SK-N-SH treated with all-trans-retinoic acid at 6 μM for 48 hours (cell line): ENCODE data around the gene PURB.

Source experiments
- ARNTL ChIP-seq: fragments of 450-650 bp; formaldehyde crosslinking; IDR thresholded peaks from 2 replicates; pipeline ENCODE4 v1.5.0; 2020; ENCODE audit warnings: low read depth, mild to moderate bottlenecking, moderate library complexity, borderline replicate concordance
- CREB5 ChIP-seq: fragments of 250-450 bp; sonication (Bioruptor Pico); IDR thresholded peaks from 2 replicates; pipeline ENCODE4 v1.5.1; 2020; ENCODE audit warnings: low read depth, mild to moderate bottlenecking, moderate library complexity
- CSDC2 ChIP-seq: fragments of 250-450 bp; sonication (Bioruptor Pico); IDR thresholded peaks from 2 replicates; pipeline ENCODE4 v1.5.0; 2020; ENCODE audit warnings: mild to moderate bottlenecking, moderate library complexity
- ISL1 ChIP-seq: fragments of 250-450 bp; sonication (Bioruptor Pico); IDR thresholded peaks from 2 replicates; pipeline ENCODE4 v2.1.2; 2022; ENCODE audit warnings: mild to moderate bottlenecking, moderate library complexity
- PPARA ChIP-seq: fragments of 250-450 bp; sonication (Bioruptor Pico); IDR thresholded peaks from 2 replicates; pipeline ENCODE4 v1.5.0; 2020; ENCODE audit warnings: mild to moderate bottlenecking, borderline replicate concordance
- RARB ChIP-seq: fragments of 250-450 bp; sonication (Bioruptor Pico); IDR thresholded peaks from 2 replicates; pipeline ENCODE4 v1.8.0; 2021; ENCODE audit warnings: mild to moderate bottlenecking, moderate library complexity
- TCF4 ChIP-seq: fragments of 250-450 bp; sonication (Bioruptor Pico); IDR thresholded peaks from 2 replicates; pipeline ENCODE4 v1.8.0; 2021; ENCODE audit warnings: mild to moderate bottlenecking, moderate library complexity, borderline replicate concordance
- TSHZ2 ChIP-seq: fragments of 250-450 bp; sonication (Bioruptor Pico); IDR thresholded peaks from 2 replicates; pipeline ENCODE4 v1.5.0; 2020; ENCODE audit warnings: mild to moderate bottlenecking, moderate library complexity
- ZFP3 ChIP-seq: fragments of 250-450 bp; sonication (Bioruptor Pico); IDR thresholded peaks from 2 replicates; pipeline ENCODE4 v1.5.0; 2020; ENCODE audit warnings: mild to moderate bottlenecking, moderate library complexity
- ZFP30 ChIP-seq: fragments of 450-650 bp; formaldehyde crosslinking; IDR thresholded peaks from 2 replicates; pipeline ENCODE4 v1.5.0; 2022; ENCODE audit warnings: mild to moderate bottlenecking, moderate library complexity
- TF ChIP-seq, protein P1 (sequence below): fragments of 250-450 bp; sonication (Bioruptor Pico); IDR thresholded peaks from 2 replicates; pipeline ENCODE4 v1.8.0; 2020; ENCODE audit warnings: mild to moderate bottlenecking, moderate library complexity, borderline replicate concordance
- TF ChIP-seq, protein P2 (sequence below): fragments of 250-450 bp; sonication (Bioruptor Pico); IDR thresholded peaks from 2 replicates; pipeline ENCODE4 v1.5.1; 2021; ENCODE audit warnings: mild to moderate bottlenecking, moderate library complexity

DNA sequence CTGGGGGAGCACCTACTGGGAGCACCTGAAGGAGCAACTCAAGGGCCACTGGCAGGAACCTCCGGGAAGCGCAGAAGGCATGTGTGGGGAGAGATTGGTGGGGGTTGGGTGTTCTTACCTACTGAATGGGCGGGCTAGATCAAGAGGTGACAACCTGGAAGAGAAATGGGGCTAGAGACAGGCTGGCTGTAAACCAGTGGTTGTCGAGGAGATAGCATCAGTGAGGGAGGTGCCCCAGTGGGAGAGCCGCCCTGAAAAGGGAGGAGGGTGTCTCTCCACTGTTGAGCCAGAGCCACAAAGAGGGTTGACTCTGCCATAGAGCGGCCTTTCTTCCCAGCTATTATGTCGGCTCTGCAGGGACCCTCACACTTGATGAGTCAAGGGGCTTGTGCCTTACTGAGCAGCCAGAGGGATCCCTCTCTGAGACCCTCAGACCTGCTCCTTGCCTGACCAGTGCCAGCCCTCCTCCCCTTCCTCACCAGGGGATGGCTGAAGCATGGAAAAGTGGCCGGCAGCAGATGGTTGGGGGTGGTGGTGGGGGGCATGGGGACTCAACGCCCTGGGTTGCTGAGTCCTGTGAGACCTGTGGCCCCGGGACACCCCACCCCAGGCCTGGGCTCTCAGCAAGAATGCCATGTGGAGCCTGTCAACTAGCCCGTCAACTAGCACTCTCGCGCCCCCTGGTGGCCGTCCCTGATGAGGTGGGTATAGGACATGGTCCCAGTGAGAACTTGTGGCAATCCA lies 36.4 kb upstream of the PURB start:
- TF ChIP-seq, protein P1, sequence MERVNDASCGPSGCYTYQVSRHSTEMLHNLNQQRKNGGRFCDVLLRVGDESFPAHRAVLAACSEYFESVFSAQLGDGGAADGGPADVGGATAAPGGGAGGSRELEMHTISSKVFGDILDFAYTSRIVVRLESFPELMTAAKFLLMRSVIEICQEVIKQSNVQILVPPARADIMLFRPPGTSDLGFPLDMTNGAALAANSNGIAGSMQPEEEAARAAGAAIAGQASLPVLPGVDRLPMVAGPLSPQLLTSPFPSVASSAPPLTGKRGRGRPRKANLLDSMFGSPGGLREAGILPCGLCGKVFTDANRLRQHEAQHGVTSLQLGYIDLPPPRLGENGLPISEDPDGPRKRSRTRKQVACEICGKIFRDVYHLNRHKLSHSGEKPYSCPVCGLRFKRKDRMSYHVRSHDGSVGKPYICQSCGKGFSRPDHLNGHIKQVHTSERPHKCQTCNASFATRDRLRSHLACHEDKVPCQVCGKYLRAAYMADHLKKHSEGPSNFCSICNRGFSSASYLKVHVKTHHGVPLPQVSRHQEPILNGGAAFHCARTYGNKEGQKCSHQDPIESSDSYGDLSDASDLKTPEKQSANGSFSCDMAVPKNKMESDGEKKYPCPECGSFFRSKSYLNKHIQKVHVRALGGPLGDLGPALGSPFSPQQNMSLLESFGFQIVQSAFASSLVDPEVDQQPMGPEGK (CRISPR knock-in tag) = no peak
- TF ChIP-seq PPARA (no peak), TSHZ2 (CRISPR knock-in tag) (no peak), TCF4 (CRISPR knock-in tag) (no peak), ISL1 (no peak), ZFP30 (CRISPR knock-in tag) (no peak), RARB (CRISPR knock-in tag) (no peak), CREB5 (CRISPR knock-in tag) (no peak), CSDC2 (no peak), ZFP3 (no peak), ARNTL (CRISPR knock-in tag) (no peak)
- TF ChIP-seq, protein P2, sequence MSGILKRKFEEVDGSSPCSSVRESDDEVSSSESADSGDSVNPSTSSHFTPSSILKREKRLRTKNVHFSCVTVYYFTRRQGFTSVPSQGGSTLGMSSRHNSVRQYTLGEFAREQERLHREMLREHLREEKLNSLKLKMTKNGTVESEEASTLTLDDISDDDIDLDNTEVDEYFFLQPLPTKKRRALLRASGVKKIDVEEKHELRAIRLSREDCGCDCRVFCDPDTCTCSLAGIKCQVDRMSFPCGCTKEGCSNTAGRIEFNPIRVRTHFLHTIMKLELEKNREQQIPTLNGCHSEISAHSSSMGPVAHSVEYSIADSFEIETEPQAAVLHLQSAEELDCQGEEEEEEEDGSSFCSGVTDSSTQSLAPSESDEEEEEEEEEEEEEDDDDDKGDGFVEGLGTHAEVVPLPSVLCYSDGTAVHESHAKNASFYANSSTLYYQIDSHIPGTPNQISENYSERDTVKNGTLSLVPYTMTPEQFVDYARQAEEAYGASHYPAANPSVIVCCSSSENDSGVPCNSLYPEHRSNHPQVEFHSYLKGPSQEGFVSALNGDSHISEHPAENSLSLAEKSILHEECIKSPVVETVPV (CRISPR knock-in tag) = no peak
